Hepatocyte (in vitro differentiated cells): Measurements from ENCODE around the gene NAV2. TPM values are rescaled to one million over a fixed set of nuclear protein-coding genes. Genes with fewer than 3 reads are reported as not detected.

ENCODE experiments used
- DNase-seq: peaks from one replicate; pipeline ENCODE4 v3.0.0-alpha.2; 2016; ENCODE audit warnings: low spot score
- H2AFZ ChIP-seq: fragments of 200-600 bp; sonication (generic); 2 replicates; pipeline ENCODE4 v1.6.0; 2016; ENCODE audit warnings: antibody characterized with exemption, mild to moderate bottlenecking
- H3K27ac ChIP-seq: fragments of 200-600 bp; sonication (generic); 2 replicates; pipeline ENCODE4 v1.5.1; 2016; ENCODE audit warnings: mild to moderate bottlenecking
- H3K27me3 ChIP-seq: fragments of 200-600 bp; sonication (generic); 2 replicates; pipeline ENCODE4 v1.6.1; 2016
- H3K36me3 ChIP-seq: fragments of 200-600 bp; sonication (generic); replicated peaks from 2 replicates; pipeline ENCODE4 v1.5.1; 2016; ENCODE audit warnings: low read depth; ENCODE audit not compliant: insufficient read depth
- H3K4me1 ChIP-seq: fragments of 200-600 bp; sonication (generic); 2 replicates; pipeline ENCODE4 v1.5.1; 2016; ENCODE audit warnings: mild to moderate bottlenecking, moderate library complexity; ENCODE audit not compliant: insufficient read depth
- H3K4me2 ChIP-seq: fragments of 200-600 bp; sonication (generic); 2 replicates; pipeline ENCODE4 v1.6.0; 2016
- H3K4me3 ChIP-seq: fragments of 200-600 bp; sonication (generic); 2 replicates; pipeline ENCODE4 v1.5.1; 2016; ENCODE audit warnings: mild to moderate bottlenecking
- H3K79me2 ChIP-seq: fragments of 200-600 bp; sonication (generic); 2 replicates; pipeline ENCODE4 v1.6.0; 2017; ENCODE audit warnings: mild to moderate bottlenecking
- H3K9me2 ChIP-seq: fragments of 200-600 bp; sonication (generic); replicated peaks from 2 replicates; pipeline ENCODE4 v1.6.0; 2017; ENCODE audit warnings: mild to moderate bottlenecking; ENCODE audit not compliant: insufficient read depth
- H3K9me3 ChIP-seq: fragments of 200-600 bp; sonication (generic); 2 replicates; pipeline ENCODE4 v1.5.1; 2016; ENCODE audit warnings: low read depth, mild to moderate bottlenecking
- H4K20me1 ChIP-seq: fragments of 200-600 bp; sonication (generic); 2 replicates; pipeline ENCODE4 v1.6.0; 2016; ENCODE audit warnings: mild to moderate bottlenecking; ENCODE audit not compliant: insufficient read depth, poor library complexity, severe bottlenecking
- CTCF ChIP-seq: fragments of 200-600 bp; sonication (generic); IDR thresholded peaks from 2 replicates; pipeline ENCODE4 v1.5.1; 2016; ENCODE audit warnings: antibody characterized with exemption, mild to moderate bottlenecking; ENCODE audit not compliant: poor library complexity
- EZH2 ChIP-seq: fragments of 200-600 bp; sonication (generic); IDR thresholded peaks from 2 replicates; pipeline ENCODE4 v1.6.1; 2016; ENCODE audit warnings: antibody characterized with exemption, mild to moderate bottlenecking, borderline replicate concordance
- EZH2phosphoT487 ChIP-seq: fragments of 200-600 bp; sonication (generic); IDR thresholded peaks from one replicate; pipeline ENCODE4 v1.6.1; 2018; ENCODE audit warnings: antibody characterized with exemption, mild to moderate bottlenecking, low read depth, moderate library complexity; ENCODE audit not compliant: unreplicated experiment, severe bottlenecking
- WGBS: methylation state at CpG from one replicate; pipeline ENCODE4 v1.1.6; 2016; ENCODE audit warnings: low lambda C conversion rate; ENCODE audit errors: missing lambda C conversion rate; 5-methylcytosine and 5-hydroxymethylcytosine counted together
- polyA plus RNA-seq: library from polyadenylated mRNA; unstranded; fragments of >200 nt; fragmentation: Nextera tagmentation; extraction: Ambion mirVana; gene quantifications from 2 replicates; pipeline ENCODE4 v1.2.1, GENCODE V29; 2016
- total RNA-seq: library from RNA; depleted of rRNA; stranded (reverse); fragments of >200 nt; gene quantifications from 2 replicates; pipeline ENCODE4 v1.2.3, GENCODE V29; 2014

NAV2 gene
- total and polyA plus RNA-seq, 2 experiments from 2014 or later, result 23.7 to 30.8 TPM

DNA sequence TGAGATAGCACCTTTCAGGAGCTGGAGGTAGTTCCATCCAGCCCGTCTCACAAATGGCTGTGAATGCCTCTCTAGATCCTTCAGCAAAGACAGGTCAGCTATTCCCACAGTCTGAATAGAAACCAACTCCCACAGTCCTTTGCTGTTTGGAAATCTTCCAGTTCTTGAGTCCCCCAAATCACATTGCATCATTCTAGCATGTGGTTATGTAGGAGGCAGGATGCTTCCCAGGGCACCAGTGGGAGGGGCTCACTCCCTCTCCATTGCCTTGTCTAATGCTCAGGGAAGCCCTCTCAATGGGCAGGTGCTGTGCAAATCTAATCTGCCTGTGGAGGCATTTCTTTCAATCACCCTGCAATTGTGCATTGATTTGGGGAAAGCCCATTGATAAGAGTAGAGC is 14.6 kb downstream of the NAV2 start:
- H3K36me3 ChIP-seq, result no peaks in the 10 kb centered on the region
- no peaks in the 10 kb centered on the region for H3K9me3 ChIP-seq
- H3K79me2 ChIP-seq, result no peaks in the 10 kb centered on the region
- H3K27me3 ChIP-seq, result no peaks in the 10 kb centered on the region
- no peaks in the 10 kb centered on the region for H4K20me1 ChIP-seq
- H3K9me2 ChIP-seq, result no peaks in the 10 kb centered on the region
- H3K4me2 ChIP-seq, result no peak overlapping the region
- H3K4me1 ChIP-seq, result peaks cover 13% of the 10 kb centered on the region
- 88% methylated on average over 1 of the region's 1 CpG for WGBS
- H3K4me3 ChIP-seq, result no peak overlapping the region
- no peak overlapping the region for H2AFZ ChIP-seq
- DNase-seq, result peak; percentile 50
- TF ChIP-seq CTCF, result no peak
- no peak for TF ChIP-seq EZH2phosphoT487
- no peak for TF ChIP-seq EZH2
- no peak overlapping the region for H3K27ac ChIP-seq

- H3K27ac ChIP-seq, result no peak overlapping the region
- H2AFZ ChIP-seq, result no peak overlapping the region
- H3K4me3 ChIP-seq, result no peak overlapping the region
- peak; percentile 41 for DNase-seq
- H3K4me2 ChIP-seq, result no peak overlapping the region
- peaks cover 7% of the 10 kb centered on the region for H3K4me1 ChIP-seq
- no peaks in the 10 kb centered on the region for H3K79me2 ChIP-seq
- H3K27me3 ChIP-seq, result no peaks in the 10 kb centered on the region
- no peaks in the 10 kb centered on the region for H3K9me2 ChIP-seq
- TF ChIP-seq EZH2, result no peak
- TF ChIP-seq CTCF, result no peak
- no peak for TF ChIP-seq EZH2phosphoT487
- H3K36me3 ChIP-seq, result no peaks in the 10 kb centered on the region
- 64% methylated on average over 4 of the region's 4 CpGs for WGBS
- H4K20me1 ChIP-seq, result no peaks in the 10 kb centered on the region
- H3K9me3 ChIP-seq, result no peaks in the 10 kb centered on the region
Observed at GRCh38 chr11:19728436-19728835, 15.8 kb downstream of the NAV2 start.

DNA sequence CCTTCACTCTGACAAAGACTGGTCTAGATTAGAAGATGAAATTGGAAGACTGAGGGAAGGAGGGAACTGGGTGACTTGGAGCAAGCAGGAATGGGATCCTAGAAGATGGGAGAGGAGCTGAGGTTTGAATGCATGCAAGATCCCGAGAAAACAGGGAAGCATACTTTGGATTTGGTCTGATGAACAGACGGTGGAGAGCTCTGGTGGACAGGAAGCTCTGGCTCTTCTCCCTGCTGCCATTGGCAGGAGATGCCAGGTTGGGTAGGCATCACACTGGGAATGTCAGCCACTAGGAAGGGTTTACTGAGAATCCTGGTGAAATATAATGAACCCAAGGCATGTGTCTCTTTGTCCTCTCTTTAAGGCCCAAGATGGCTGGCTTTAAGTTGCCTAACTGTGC is 16.5 kb downstream of the NAV2 start:
- H3K27me3 ChIP-seq, result no peaks in the 10 kb centered on the region
- no peak overlapping the region for H3K4me3 ChIP-seq
- no peak overlapping the region for H3K27ac ChIP-seq
- TF ChIP-seq EZH2, result no peak
- TF ChIP-seq CTCF, result no peak
- TF ChIP-seq EZH2phosphoT487, result no peak
- 89% methylated on average over 2 of the region's 2 CpGs for WGBS
- H3K79me2 ChIP-seq, result no peaks in the 10 kb centered on the region
- H3K9me2 ChIP-seq, result no peaks in the 10 kb centered on the region
- no peaks in the 10 kb centered on the region for H3K9me3 ChIP-seq
- H3K4me1 ChIP-seq, result no peaks in the 10 kb centered on the region
- no peak overlapping the region for H2AFZ ChIP-seq
- no peaks in the 10 kb centered on the region for H4K20me1 ChIP-seq
- no peak for DNase-seq
- H3K36me3 ChIP-seq, result no peaks in the 10 kb centered on the region
- H3K4me2 ChIP-seq, result no peak overlapping the region

DNA sequence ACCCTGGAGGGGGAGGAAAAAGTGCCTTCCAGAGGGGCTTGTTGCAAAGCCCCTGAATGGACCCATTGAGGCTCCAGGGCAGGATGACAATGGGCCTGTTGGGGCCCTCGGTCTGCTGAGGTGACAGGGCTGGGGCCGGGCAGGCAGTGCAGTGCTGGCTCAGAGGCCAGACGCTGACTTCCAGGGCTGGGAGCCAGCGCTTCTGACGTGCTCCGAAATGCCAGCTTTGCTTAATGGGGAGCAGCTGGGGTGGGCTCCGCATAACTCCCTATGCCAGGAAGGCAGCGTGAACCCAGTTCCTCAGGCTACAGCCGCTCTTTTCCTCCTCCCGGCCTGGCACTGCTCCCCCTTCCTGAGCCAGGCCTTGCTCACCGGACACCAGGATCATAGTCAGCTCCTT is 17.7 kb downstream of the NAV2 start:
- Histone ChIP-seq H3K9me2 (no peaks in the 10 kb centered on the region), H3K4me1 (no peaks in the 10 kb centered on the region), H4K20me1 (no peaks in the 10 kb centered on the region), H3K4me3 (no peak overlapping the region), H3K27me3 (no peaks in the 10 kb centered on the region), H3K9me3 (no peaks in the 10 kb centered on the region), H3K27ac (no peak overlapping the region), H2AFZ (no peak overlapping the region), H3K4me2 (no peak overlapping the region), H3K79me2 (no peaks in the 10 kb centered on the region), H3K36me3 (no peaks in the 10 kb centered on the region)
- DNase-seq, result peak; percentile 30
- WGBS, result 84% methylated on average over 11 of the region's 11 CpGs
- no peak for TF ChIP-seq EZH2
- TF ChIP-seq CTCF, result no peak
- TF ChIP-seq EZH2phosphoT487, result no peak
